ENCODE data around the gene BEST4.
"Not testable (repeated sequence)": the region's sequence is repeated elsewhere in the genome, so short reads cannot be mapped to it uniquely, and the experiment has no call there.

Gene BEST4

GRCh38 chr1:44817771-44818495 lies 30.0 kb upstream of the BEST4 start:
- no peak for TF ChIP-seq CTCF (IDR thresholded peaks at IDR 0.05; ENCODE audit: low read depth, low read length)
- no peak overlapping the region for H3K4me3 ChIP-seq (ENCODE audit: low read depth, low read length)

- TF ChIP-seq CTCF (IDR thresholded peaks at IDR 0.05; ENCODE audit: low read depth, low read length): no peak
- no peak overlapping the region for H3K4me3 ChIP-seq (ENCODE audit: low read depth, low read length)
Observed at GRCh38 chr1:44817307-44817706, 29.3 kb upstream of the BEST4 start.

- H3K4me3 ChIP-seq (ENCODE audit: low read depth, low read length): not testable (repeated sequence)
Observed at GRCh38 chr1:44815926-44816325, 28.0 kb upstream of the BEST4 start.

- no peak overlapping the region for H3K4me3 ChIP-seq (ENCODE audit: low read depth, low read length)
- TF ChIP-seq CTCF (IDR thresholded peaks at IDR 0.05; ENCODE audit: low read depth, low read length): no peak
Observed at GRCh38 chr1:44812822-44813543, 25.0 kb upstream of the BEST4 start.

GRCh38 chr1:44811234-44811633 lies 23.3 kb upstream of the BEST4 start:
- no peak for TF ChIP-seq CTCF (IDR thresholded peaks at IDR 0.05; ENCODE audit: low read depth, low read length)
- no peak overlapping the region for H3K4me3 ChIP-seq (ENCODE audit: low read depth, low read length)

- not testable (repeated sequence) for H3K4me3 ChIP-seq (ENCODE audit: low read depth, low read length)
Observed at GRCh38 chr1:44810762-44811105, 22.8 kb upstream of the BEST4 start.

GRCh38 chr1:44810101-44810761 lies 22.3 kb upstream of the BEST4 start:
- H3K4me3 ChIP-seq (ENCODE audit: low read depth, low read length): peak overlapping the region; percentile 60; the same call in 1 of the 2 replicates
- no peak for TF ChIP-seq CTCF (IDR thresholded peaks at IDR 0.05; ENCODE audit: low read depth, low read length)

Measured in WI38 (cell line).